Activated CD4-positive, alpha-beta T cell treated with anti-CD3 and anti-CD28 coated beads, Interleukin-2, amount 10 ng/mL, durations not matched to agents 24 days and 14 days (primary cell): Measurements from ENCODE around the gene TDRKH. TPM values are rescaled to one million over a fixed set of nuclear protein-coding genes. Genes with fewer than 3 reads are reported as not detected.
"Not testable (repeated sequence)": the region's sequence is repeated elsewhere in the genome, so short reads cannot be mapped to it uniquely, and the experiment has no call there.

Source experiments
- DNase-seq: peaks from one replicate; pipeline ENCODE4 v3.0.0; 2022
- H3K27ac Mint-ChIP-seq: one replicate; pipeline ENCODE4 v1.8.0; 2022; ENCODE audit warnings: mild to moderate bottlenecking, mixed read lengths
- H3K27me3 Mint-ChIP-seq: one replicate; pipeline ENCODE4 v1.8.0; 2022; ENCODE audit warnings: mixed read lengths
- H3K36me3 Mint-ChIP-seq: one replicate; pipeline ENCODE4 v1.8.0; 2022; ENCODE audit warnings: low read depth, mild to moderate bottlenecking, mixed read lengths
- H3K4me1 Mint-ChIP-seq: one replicate; pipeline ENCODE4 v1.8.0; 2021; ENCODE audit warnings: mixed read lengths
- H3K4me3 Mint-ChIP-seq: one replicate; pipeline ENCODE4 v1.8.0; 2022; ENCODE audit warnings: mild to moderate bottlenecking, moderate library complexity, mixed read lengths
- H3K9me3 Mint-ChIP-seq: one replicate; pipeline ENCODE4 v1.8.0; 2021; ENCODE audit warnings: mixed read lengths
- intact Hi-C: fragments of 100-400 bp; cut with micrococcal nuclease; formaldehyde crosslinking; loops from one replicate; pipeline ENCODE4 v1.15.1; 2023
- total RNA-seq: library from RNA; stranded (reverse); gene quantifications from 2 replicates; pipeline ENCODE4 v1.2.3, GENCODE V29; 2022

TDRKH gene
- total RNA-seq, 1 donor from 2014 or later = 13.3 TPM

DNA sequence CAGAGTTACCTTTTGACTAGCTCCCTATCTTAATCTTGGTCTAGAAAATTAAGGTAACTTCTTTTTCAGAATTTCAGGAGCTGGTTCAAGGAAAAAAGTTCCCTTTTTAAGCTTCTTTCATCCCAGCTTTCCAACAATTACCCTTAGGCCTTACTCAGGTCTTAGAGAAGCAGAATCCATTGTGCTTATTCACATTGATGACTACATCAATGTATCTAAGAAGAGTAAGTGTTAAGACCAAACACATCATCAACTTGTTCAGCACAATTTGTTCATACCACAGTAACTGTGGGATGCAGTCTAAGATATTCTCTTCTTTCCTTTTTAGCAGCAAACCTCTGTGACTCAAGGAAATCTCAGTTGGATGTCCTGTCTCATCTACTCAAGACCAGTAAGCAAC, 31.1 kb downstream of the TDRKH start:
- Mint-ChIP-seq H3K36me3 (peaks cover 48% of the 10 kb centered on the region), H3K4me3 (no peak overlapping the region), H3K27ac (no peak overlapping the region), H3K4me1 (peaks cover 21% of the 10 kb centered on the region), H3K9me3 (no peaks in the 10 kb centered on the region), H3K27me3 (no peaks in the 10 kb centered on the region)
- intact Hi-C loops = no loop called here
- DNase-seq = no peak

DNA sequence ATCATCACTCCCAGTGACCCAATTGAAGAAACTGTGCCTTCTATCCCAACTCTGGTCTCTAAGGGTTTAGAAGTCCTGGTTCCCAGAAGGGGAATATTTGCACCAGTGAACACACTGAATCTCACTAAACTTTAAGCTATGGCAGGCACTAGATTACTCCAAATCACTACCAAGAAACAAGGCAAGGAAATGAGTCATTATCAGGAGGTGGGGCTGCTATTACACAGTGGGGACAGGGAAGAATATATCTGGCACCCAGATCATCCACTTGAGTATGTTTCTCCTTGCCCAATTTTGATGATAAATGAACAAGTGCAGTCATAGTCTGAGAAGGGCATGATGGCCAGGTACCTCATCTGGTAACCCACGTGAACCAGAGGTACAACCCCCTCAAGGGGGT, 34.0 kb downstream of the TDRKH start:
- H3K4me3 Mint-ChIP-seq = no peak overlapping the region

DNA sequence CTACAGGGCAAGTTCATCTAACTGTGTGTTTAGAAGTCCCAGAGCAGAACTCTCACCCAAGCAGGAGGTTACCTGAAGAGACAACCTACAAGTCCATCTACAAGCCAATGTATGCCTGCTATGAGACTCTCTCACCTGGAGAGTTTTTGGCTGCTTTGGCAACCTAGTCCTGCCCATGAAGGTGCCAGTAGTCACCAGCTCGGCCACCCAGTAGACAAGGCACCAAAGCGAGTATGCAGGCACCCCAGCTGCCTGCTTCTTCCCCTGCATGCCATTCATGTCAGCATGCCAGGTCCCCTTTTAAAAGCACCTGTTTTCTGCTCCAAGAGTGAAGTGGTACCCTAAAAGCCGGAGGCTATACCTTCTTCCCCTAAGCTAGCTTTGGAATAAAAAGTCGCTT, 48.8 kb downstream of the TDRKH start:
- peaks cover 7% of the 10 kb centered on the region for H3K9me3 Mint-ChIP-seq
- no peak for DNase-seq
- H3K4me3 Mint-ChIP-seq = no peak overlapping the region
- peaks cover 2% of the 10 kb centered on the region for H3K36me3 Mint-ChIP-seq
- no peak overlapping the region for H3K27ac Mint-ChIP-seq
- intact Hi-C loops = loop anchor here (5.0 kb wide), 1 partner anchor 61 kb away; no protein-coding TSS in a partner anchor
- H3K4me1 Mint-ChIP-seq = peaks cover 5% of the 10 kb centered on the region
- H3K27me3 Mint-ChIP-seq = peaks cover 27% of the 10 kb centered on the region

More for the DNA sequence above, 34.0 kb downstream of the TDRKH start:
- H3K9me3 Mint-ChIP-seq = no peaks in the 10 kb centered on the region
- H3K36me3 Mint-ChIP-seq = peaks cover 34% of the 10 kb centered on the region
- DNase-seq = no peak
- H3K27ac Mint-ChIP-seq = no peak overlapping the region
- H3K4me1 Mint-ChIP-seq = peaks cover 8% of the 10 kb centered on the region
- H3K27me3 Mint-ChIP-seq = peaks cover 4% of the 10 kb centered on the region
- intact Hi-C loops = no loop called here

DNA sequence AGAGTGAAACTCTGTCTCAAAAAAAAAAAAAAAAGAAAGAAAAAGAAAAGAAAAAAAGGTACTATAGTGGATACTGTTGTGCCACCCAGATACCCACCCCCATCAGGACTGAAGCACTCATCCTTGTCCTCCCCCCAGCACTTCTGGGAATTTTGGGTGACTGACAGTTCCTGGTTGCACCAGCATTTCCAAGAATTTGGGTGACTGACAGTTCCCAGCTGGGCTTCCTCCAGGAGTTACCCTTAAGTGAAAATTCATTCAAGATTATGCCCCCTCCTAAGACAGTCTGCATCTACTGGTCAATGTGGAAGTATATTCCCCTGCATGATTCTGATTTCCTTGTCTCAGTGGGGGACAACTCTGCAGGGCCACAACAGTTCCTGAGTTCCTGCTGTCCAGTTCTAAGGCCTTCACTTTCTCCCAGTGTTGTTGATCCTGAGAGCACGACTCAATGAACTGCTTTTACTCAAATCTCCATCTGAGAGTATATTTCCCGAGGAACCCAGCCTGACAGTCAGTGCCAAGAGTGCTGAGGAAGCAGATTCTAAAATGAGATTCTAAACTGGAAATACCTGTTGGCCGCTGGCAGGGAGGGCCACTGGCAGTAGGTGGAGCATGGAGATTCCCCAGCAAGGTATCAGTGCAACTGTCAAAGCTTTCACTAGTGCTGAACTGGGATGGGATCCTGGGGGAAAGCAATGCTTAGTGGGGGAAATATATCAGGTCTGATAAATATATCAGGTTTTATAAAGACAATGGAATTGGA, 50.5 kb downstream of the TDRKH start:
- intact Hi-C loops = loop anchor here (5.0 kb wide), 1 partner anchor 63 kb away; no protein-coding TSS in a partner anchor
- peaks cover 7% of the 10 kb centered on the region for H3K9me3 Mint-ChIP-seq
- peaks cover 2% of the 10 kb centered on the region for H3K36me3 Mint-ChIP-seq
- no peak overlapping the region for H3K4me3 Mint-ChIP-seq
- H3K27me3 Mint-ChIP-seq = peaks cover 19% of the 10 kb centered on the region
- peaks cover 8% of the 10 kb centered on the region for H3K4me1 Mint-ChIP-seq
- DNase-seq = no peak
- no peak overlapping the region for H3K27ac Mint-ChIP-seq

DNA sequence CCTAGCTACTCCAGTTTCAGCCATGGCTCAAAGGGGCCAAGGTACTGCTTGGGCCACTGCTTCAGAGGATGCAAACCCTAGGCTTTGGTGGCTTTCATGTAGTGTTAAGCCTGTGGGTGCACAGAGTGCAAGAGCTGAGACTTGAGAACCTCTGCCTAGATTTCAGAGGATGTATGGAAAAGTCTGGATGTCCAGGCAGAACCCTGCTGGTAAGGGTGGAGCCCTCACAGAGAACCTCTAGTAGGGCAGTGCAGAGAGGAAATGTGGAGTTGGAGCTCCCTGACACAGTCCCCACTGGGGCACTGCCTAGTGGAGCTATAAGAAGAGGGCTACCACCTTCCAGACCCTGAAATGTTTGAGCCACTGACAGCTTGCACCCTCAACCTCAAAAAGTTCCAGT, 52.8 kb downstream of the TDRKH start:
- peaks cover 7% of the 10 kb centered on the region for H3K9me3 Mint-ChIP-seq
- no peak for DNase-seq
- peaks cover 7% of the 10 kb centered on the region for H3K27me3 Mint-ChIP-seq
- peaks cover 8% of the 10 kb centered on the region for H3K4me1 Mint-ChIP-seq
- intact Hi-C loops = no loop called here
- H3K4me3 Mint-ChIP-seq = no peak overlapping the region
- peaks cover 2% of the 10 kb centered on the region for H3K36me3 Mint-ChIP-seq
- no peak overlapping the region for H3K27ac Mint-ChIP-seq

DNA sequence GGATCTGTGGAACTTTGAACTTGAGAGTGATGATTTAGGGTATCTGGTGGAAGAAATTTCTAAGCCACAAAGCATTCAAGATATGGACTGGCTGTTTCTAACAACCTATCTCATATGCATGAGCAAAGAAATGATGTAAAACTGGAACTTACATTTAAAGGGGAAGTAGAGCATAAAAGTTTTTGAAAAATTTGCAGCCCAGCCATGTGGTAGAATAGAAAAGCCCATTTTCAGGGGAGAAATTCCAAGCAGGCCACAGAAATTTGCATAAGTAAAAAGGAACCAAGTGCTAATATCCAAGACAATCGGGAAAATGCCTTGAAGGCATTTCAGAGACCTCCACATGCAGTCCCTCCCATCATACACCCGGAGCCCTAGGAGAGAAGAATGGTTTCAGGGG, 53.3 kb downstream of the TDRKH start:
- no peak overlapping the region for H3K27ac Mint-ChIP-seq
- intact Hi-C loops = no loop called here
- no peak for DNase-seq
- H3K4me1 Mint-ChIP-seq = peaks cover 8% of the 10 kb centered on the region
- H3K4me3 Mint-ChIP-seq = no peak overlapping the region
- peaks cover 7% of the 10 kb centered on the region for H3K27me3 Mint-ChIP-seq
- H3K36me3 Mint-ChIP-seq = peaks cover 2% of the 10 kb centered on the region
- peaks cover 7% of the 10 kb centered on the region for H3K9me3 Mint-ChIP-seq

DNA sequence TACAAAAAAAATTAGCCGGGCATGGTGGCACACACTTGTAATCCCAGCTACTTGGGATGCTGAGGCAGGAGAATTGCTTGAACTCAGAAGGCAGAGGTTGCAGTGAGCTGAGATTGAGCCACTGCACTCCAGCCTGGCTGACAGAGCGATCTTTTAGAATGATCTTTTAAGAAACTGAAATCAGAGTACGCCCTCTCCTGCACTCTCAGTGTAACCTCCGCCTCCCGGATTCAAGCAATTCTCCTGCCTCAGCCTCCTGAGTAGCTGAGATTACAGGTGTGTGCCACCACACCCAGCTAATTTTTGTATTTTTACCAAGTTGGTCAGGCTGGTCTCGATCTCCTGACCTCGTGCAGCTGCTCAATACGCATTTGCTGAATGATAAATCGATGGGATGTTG, 56.3 kb downstream of the TDRKH start:
- H3K36me3 Mint-ChIP-seq, DNase-seq, H3K4me3 Mint-ChIP-seq, H3K9me3 Mint-ChIP-seq, H3K27ac Mint-ChIP-seq, H3K4me1 Mint-ChIP-seq: not testable (repeated sequence)
- intact Hi-C loops = loop anchor here (2.0 kb wide), 1 partner anchor 139 kb away; no protein-coding TSS in a partner anchor
- peaks cover 14% of the 10 kb centered on the region for H3K27me3 Mint-ChIP-seq

DNA sequence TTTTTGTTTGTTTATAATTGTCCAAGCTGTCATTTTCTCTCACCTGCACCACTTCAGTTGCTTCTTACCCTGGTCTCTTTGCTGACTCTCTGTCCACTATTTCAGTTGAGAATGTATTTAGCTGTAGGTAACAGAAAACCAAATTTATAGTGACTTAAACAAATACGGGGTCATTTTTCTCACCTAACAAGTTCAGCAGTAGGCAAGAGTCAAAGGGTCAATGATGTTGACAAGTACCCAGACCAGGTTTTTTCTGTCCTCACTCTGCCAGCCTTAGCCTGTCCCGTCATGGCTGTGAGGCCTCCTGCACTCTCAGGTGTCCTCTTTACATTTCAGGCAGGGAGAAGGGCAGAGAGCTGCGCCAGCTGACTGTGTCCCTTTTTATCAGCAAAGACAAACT, 57.2 kb downstream of the TDRKH start:
- Mint-ChIP-seq H3K36me3 (peaks cover 2% of the 10 kb centered on the region), H3K4me3 (no peak overlapping the region), H3K4me1 (peaks cover 3% of the 10 kb centered on the region), H3K27ac (no peak overlapping the region), H3K27me3 (peaks cover 19% of the 10 kb centered on the region), H3K9me3 (peaks cover 3% of the 10 kb centered on the region)
- DNase-seq = no peak
- intact Hi-C loops = no loop called here

DNA sequence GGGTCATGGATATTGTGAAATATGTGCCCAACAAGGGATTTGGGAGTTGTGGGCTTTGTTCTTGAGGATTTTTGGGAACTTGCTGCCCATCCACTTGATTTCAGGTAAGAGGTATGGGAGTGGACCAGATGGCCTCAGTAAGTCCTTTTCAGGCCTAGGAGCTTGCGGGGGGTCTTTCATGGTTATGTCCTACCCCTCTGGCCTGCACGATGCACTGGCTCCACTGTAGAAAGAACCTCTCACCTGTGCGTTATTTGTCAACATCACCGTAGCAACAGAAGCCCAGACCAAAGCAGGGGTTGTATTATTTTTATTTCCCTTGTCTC, 60.4 kb downstream of the TDRKH start:
- no peak for DNase-seq

DNA sequence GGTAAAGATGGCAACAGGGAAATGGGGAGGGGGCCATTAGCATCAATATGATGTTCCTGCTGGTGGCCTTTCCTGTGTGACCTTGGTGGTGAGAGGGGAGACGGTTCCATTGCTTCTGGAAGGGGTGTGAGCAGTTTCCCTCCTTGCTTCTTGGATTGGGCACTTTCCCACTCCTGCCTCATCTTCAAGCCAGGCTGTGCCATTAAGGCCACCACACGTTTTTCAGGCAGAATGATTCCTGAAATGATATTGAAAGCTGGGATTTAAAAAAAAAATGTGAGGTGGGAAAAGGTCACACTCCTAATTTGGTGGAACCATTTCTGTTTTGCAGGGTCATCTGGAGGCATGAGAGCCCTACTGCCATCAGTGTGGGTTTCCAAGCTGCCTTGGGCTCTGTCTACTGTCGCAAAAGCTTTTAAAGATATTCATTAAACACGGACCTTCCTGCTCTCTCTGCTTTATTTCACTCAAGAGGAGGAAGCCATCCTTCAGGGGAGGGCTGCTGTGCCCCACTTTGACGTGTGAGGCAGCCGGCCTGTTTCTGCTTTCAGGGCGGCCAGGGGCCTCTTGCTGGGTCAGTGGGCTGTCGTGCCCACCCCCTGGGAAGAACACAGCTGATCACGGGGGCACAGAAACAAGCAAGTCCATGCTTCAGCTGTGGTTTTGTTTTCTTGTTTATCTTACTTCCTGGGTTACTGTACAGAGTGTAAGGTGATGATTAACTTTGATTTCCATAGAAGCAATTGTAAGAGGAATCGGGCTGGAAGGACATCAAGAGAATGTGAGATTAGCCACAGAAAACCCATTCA, 60.9 kb downstream of the TDRKH start:
- DNase-seq = no peak
- H3K27ac Mint-ChIP-seq = no peak overlapping the region
- H3K36me3 Mint-ChIP-seq = no peaks in the 10 kb centered on the region
- no peak overlapping the region for H3K4me3 Mint-ChIP-seq
- peaks cover 2% of the 10 kb centered on the region for H3K4me1 Mint-ChIP-seq
- intact Hi-C loops = no loop called here
- no peaks in the 10 kb centered on the region for H3K9me3 Mint-ChIP-seq
- H3K27me3 Mint-ChIP-seq = peaks cover 36% of the 10 kb centered on the region

More for the DNA sequence above, 60.4 kb downstream of the TDRKH start:
- H3K27me3 Mint-ChIP-seq = peaks cover 35% of the 10 kb centered on the region
- H3K9me3 Mint-ChIP-seq = no peaks in the 10 kb centered on the region
- no peaks in the 10 kb centered on the region for H3K36me3 Mint-ChIP-seq
- peaks cover 3% of the 10 kb centered on the region for H3K4me1 Mint-ChIP-seq
- H3K4me3 Mint-ChIP-seq = no peak overlapping the region
- H3K27ac Mint-ChIP-seq = no peak overlapping the region
- intact Hi-C loops = no loop called here

DNA sequence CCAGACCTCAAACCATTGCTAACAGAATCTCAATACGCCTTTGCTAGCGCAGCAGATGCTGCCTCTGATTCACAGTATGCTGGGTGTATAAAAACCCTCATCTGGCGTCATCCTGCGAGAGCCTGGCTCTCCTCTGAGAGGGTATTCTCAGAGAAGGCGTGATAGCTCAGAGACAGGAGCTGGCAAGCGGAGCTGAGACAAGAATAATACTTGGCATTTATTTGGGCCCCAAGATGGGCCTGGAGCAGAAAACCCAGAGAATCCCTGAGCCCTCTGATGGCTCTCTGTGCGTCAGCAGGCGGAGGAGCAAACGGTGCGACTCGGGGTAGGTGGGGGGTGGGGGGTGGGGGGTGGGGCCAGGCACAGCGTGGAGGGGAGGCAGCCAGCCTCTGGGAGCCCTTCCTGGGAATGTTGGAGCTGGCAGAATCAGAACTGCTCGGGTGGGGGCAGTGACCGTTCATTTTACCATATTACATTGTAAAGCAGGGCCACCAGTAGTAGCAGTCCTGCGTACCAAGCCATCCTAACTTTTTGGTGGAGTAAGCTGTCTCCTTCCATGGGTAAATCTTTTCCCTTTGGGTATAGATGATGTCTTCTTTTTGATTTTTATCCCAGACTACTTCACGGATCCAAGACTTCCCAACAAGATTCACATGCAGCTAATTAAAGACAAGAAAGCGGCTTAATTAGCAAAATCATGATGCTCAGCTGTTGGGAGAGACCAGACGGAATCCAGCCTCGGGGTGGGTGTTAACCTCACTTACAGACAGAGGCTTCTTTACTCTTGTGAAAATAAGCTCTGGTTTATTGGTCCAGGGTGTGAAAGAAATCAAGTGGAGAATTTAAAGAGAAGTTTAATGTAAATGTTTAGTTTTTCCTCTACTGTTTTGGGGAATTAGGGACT, 61.9 kb downstream of the TDRKH start:
- Mint-ChIP-seq H3K27me3 (peaks cover 46% of the 10 kb centered on the region), H3K4me3 (no peak overlapping the region), H3K9me3 (no peaks in the 10 kb centered on the region), H3K27ac (no peak overlapping the region), H3K36me3 (no peaks in the 10 kb centered on the region), H3K4me1 (peaks cover 2% of the 10 kb centered on the region)
- no peak for DNase-seq
- intact Hi-C loops = no loop called here

DNA sequence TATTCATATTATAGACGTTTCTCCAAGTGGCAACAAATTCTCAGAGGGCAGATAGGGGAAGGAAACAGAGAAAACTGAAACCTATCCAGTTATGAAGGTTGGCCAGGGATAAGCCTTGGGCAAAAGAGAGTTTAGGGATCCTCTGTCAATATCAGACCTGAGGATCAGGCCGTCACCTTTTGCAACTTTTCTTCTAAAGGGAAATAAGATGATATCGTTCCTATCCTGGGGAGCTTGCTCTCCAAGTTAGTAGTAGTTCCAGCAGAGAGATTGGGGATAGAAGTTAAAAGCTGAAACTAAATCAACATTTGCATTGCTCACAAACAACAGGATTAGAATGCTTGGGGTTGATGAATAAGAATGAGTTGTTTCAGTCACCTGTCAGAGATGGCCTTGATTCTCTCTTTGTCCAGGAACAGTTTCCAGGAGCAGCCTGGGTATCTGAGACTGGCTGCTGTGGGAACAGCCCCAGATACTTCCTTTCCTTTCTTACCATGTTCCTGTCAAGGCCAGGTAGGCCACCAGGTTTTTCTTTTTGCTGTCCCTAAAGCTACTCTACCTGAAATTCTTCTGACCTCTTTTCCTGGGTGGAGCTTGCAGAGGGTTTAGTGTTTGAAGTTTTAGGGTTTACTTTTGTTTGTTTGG, 66.5 kb downstream of the TDRKH start:
- Mint-ChIP-seq H3K4me1 (peaks cover 16% of the 10 kb centered on the region), H3K27ac (no peak overlapping the region), H3K9me3 (no peaks in the 10 kb centered on the region), H3K27me3 (peaks cover 69% of the 10 kb centered on the region), H3K4me3 (no peak overlapping the region), H3K36me3 (no peaks in the 10 kb centered on the region)
- intact Hi-C loops = loop anchor here (5.0 kb wide), 1 partner anchor 282 kb away; no protein-coding TSS in a partner anchor
- DNase-seq = no peak
